ENCODE results near the gene CAPN15. TPM values are rescaled to one million over a fixed set of nuclear protein-coding genes. Genes with fewer than 3 reads are reported as not detected.

Gene CAPN15
- total RNA-seq, 1 donor from 2014 or later, result 60.3 TPM

DNA sequence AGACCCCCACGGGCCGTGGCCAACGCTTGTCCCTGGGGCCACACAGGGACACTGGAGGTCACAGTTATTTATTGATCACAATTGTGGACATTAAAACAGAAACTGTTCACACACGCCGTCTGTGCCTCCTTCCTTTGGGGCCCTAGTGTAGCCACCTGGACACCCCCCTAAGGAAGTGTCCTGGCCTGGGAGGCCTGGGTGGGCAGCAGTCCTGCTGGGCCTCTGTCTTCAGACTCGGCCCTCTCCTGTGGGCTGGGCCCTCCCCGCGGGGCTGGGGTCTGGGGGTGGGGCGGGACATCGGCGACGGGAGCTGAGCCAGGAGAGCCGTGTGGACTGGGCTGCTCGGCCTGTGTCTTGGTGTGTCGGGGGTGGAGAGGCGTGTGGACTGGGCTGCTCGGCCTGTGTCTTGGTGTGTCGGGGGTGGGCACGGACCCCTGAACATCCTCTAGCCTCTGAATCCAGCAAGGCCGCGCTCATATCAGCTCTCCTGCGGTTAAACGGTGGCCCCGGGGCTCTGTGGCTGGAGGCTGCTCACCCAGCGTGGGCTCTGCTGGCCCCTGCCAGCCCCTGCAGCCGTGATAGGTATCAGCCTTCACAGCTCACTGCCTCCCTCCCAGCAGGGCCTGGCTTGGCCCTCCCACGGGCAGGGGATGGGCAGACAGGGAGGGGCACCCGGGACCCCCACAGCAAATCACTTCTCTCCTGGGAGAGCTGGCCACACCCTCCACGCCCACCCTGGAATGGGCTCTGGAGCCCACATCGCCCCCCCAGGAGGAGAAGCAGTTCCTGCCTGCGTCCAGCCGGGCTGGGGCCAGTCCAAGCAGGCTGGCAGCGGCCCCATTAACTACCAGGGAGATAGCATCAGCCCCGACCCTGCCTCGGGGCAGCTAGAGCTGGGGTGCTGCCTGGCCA lies 38.2 kb downstream of the CAPN15 start:
- DNase-seq (ENCODE audit: low read depth, low spot score), result no peak
- no peak overlapping the region for H3K27ac Mint-ChIP-seq (ENCODE audit: unreplicated experiment)
- no peaks in the 10 kb centered on the region for H3K36me3 Mint-ChIP-seq (ENCODE audit: low read depth)
- H3K4me3 Mint-ChIP-seq, result no peak overlapping the region
- peaks cover 23% of the 10 kb centered on the region for H3K27me3 Mint-ChIP-seq (ENCODE audit: low read depth)
- TF ChIP-seq, protein P1, sequence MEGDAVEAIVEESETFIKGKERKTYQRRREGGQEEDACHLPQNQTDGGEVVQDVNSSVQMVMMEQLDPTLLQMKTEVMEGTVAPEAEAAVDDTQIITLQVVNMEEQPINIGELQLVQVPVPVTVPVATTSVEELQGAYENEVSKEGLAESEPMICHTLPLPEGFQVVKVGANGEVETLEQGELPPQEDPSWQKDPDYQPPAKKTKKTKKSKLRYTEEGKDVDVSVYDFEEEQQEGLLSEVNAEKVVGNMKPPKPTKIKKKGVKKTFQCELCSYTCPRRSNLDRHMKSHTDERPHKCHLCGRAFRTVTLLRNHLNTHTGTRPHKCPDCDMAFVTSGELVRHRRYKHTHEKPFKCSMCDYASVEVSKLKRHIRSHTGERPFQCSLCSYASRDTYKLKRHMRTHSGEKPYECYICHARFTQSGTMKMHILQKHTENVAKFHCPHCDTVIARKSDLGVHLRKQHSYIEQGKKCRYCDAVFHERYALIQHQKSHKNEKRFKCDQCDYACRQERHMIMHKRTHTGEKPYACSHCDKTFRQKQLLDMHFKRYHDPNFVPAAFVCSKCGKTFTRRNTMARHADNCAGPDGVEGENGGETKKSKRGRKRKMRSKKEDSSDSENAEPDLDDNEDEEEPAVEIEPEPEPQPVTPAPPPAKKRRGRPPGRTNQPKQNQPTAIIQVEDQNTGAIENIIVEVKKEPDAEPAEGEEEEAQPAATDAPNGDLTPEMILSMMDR (conservative IDR thresholded peaks at IDR 0.05), result no peak
- H3K9me3 Mint-ChIP-seq, result no peaks in the 10 kb centered on the region
- H3K4me1 Mint-ChIP-seq, result peaks cover 15% of the 10 kb centered on the region

- TF ChIP-seq, protein P1 (conservative IDR thresholded peaks at IDR 0.05), result no peak
- Mint-ChIP-seq H3K9me3 (no peaks in the 10 kb centered on the region), H3K27ac (ENCODE audit: unreplicated experiment) (no peak within 1 kb of the TSS), H3K4me1 (peaks cover 25% of the 10 kb centered on the region), H3K36me3 (ENCODE audit: low read depth) (no peaks in the 10 kb centered on the region), H3K27me3 (ENCODE audit: low read depth) (peaks cover 16% of the 10 kb centered on the region), H3K4me3 (peak within 1 kb of the TSS; percentile 73)
- DNase-seq (ENCODE audit: low read depth, low spot score), result peak; percentile 43
Observed at GRCh38 chr16:566475-567372, 39.2 kb downstream of the CAPN15 start, which contains the start of gene NHLRC4. Gene NHLRC4 (plus strand): TSS chr16:567005. CDS start chr16:568048, 1,043 bp downstream.

DNA sequence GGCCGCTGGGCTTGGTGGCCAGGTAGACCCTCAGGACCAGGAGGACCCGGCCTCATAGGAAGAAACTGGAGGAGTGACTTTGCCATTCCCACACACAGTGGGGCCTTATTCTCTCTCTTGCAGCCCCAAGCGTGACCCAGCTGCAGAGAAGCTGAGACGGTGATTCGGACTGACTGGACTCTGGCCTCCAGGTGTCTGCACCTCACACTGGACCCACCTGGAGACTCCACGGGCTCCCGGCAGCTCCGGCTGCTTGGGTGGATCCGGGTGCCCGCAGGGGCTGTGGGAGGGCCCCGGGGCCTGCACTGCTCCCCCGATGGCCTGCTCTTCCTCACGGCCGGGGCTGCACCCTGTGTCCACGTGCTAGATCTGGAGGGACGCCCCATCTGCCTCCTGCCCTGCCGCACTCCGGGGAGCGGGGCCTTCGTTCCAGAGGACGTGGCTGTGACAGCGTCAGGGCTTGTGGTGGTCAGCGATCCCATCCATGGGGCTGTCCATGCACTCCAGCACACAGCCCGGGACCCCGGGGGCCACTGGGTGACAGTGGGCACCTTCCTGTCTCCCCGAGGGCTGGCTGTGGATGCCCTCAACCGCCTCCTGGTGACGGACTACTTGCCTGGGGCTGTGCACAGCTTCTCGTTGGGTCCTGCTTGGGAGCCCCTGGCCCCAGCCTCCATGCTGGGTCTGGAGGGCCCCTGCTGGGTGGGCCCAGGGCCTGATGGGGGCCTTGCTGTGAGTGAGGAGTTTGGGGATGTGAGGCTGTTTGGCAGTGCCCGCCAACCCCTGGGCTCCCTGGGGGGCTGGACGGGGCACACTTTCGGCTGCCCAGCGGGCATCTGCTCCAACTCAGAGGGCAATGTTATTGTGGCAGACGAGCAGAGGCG lies 40.1 kb downstream of the CAPN15 start:
- no peaks in the 10 kb centered on the region for H3K36me3 Mint-ChIP-seq (ENCODE audit: low read depth)
- no peaks in the 10 kb centered on the region for H3K9me3 Mint-ChIP-seq
- TF ChIP-seq, protein P1 (conservative IDR thresholded peaks at IDR 0.05), result no peak
- no peak overlapping the region for H3K27ac Mint-ChIP-seq (ENCODE audit: unreplicated experiment)
- no peak for DNase-seq (ENCODE audit: low read depth, low spot score)
- peaks cover 8% of the 10 kb centered on the region for H3K27me3 Mint-ChIP-seq (ENCODE audit: low read depth)
- H3K4me3 Mint-ChIP-seq, result peak overlapping the region; percentile 73
- H3K4me1 Mint-ChIP-seq, result peaks cover 29% of the 10 kb centered on the region

DNA sequence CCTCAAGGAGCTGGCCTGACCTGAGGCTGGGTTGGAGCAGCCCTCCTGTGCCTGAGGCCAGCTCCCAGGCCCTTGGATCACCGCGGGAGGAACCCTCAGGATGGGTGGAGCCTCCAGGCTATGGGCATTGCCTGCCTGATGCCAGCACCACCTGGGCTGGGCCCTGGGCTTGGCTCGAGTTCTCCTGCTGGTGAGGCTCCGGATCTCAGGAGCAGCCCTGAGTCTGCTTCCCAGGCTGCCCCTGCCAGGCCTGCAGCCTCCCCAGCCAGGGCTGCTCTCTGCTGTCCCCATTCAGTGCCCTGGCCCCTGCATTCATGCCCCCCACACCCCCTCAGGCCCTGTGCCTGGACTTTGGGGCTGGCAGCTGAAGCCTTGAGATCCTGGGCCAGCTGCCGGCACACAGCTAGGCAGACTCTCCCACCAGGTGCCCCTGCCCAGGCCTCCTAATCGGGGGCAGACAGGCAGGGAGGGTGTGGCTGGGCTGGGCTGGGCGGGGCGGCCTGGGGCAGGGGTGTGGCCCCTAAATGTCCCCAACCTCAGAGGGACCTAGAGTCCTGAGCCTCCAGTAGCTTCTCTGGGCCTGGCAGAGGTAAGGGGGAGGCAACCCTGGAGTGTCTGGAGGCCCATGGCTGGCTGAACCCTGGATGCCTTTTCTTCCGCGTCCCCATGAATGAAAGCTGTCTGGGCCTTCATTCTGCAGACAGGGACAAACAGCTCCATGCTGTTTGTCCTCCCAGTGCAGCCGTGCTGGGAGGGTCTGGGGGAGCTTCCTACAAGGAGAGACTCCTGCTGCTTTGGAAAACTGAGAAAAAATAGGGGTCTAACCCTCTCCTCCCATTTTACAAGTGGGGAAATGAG lies 41.1 kb downstream of the CAPN15 start:
- Mint-ChIP-seq H3K4me3 (peak overlapping the region; percentile 93), H3K9me3 (no peaks in the 10 kb centered on the region), H3K4me1 (peaks cover 29% of the 10 kb centered on the region), H3K27ac (ENCODE audit: unreplicated experiment) (no peak overlapping the region), H3K36me3 (ENCODE audit: low read depth) (no peaks in the 10 kb centered on the region), H3K27me3 (ENCODE audit: low read depth) (peaks cover 2% of the 10 kb centered on the region)
- no peak for DNase-seq (ENCODE audit: low read depth, low spot score)
- TF ChIP-seq, protein P1 (conservative IDR thresholded peaks at IDR 0.05), result no peak

All from neural crest cell (in vitro differentiated cells).